Spleen (tissue), 11 donors: ENCODE data around the gene SLCO4A1. TPM values are rescaled to one million over a fixed set of nuclear protein-coding genes. Genes with fewer than 3 reads are reported as not detected.

Experiments
- DNase-seq: peaks from one replicate; pipeline ENCODE4 v3.0.0-alpha.2; 2020
- H3K27ac ChIP-seq, 8 donors: fragments of 200-600 bp; sonication (generic) in 7 of 8; 1 replicate in 4 of 8; 2 replicates in 4 of 8; pipeline versions ENCODE4 v1.5.0 to v1.8.0; 2016 to 2021; ENCODE audit warnings: inconsistent platforms in 4 of 8, mild to moderate bottlenecking in 4 of 8, moderate library complexity in 1 of 8
- H3K27me3 ChIP-seq, 7 donors: fragments of 200-600 bp; sonication (generic) in 6 of 7; replicated peaks in 1 of 7; 1 replicate in 4 of 7; 2 replicates in 3 of 7; pipeline versions ENCODE4 v1.5.0 to v1.8.0; 2016 to 2021; ENCODE audit warnings: inconsistent platforms in 3 of 7, mild to moderate bottlenecking in 1 of 7
- H3K36me3 ChIP-seq, 6 donors: fragments of 200-600 bp; sonication (generic) in 5 of 6; 1 replicate in 4 of 6; 2 replicates in 2 of 6; pipeline versions ENCODE4 v1.5.0 to v1.8.0; 2016 to 2021; ENCODE audit warnings: inconsistent platforms in 2 of 6
- H3K4me1 ChIP-seq, 6 donors: fragments of 200-600 bp; sonication (generic) in 5 of 6; 1 replicate in 3 of 6; 2 replicates in 3 of 6; pipeline versions ENCODE4 v1.5.0 to v1.8.0; 2016 to 2021; ENCODE audit warnings: inconsistent platforms in 3 of 6
- H3K4me3 ChIP-seq, 8 donors: fragments of 200-600 bp; sonication (generic) in 7 of 8; 1 replicate in 4 of 8; 2 replicates in 4 of 8; pipeline versions ENCODE4 v1.5.0 to v1.8.0; 2016 to 2021; ENCODE audit warnings: inconsistent platforms in 4 of 8, mild to moderate bottlenecking in 4 of 8, moderate library complexity in 2 of 8
- H3K9me3 ChIP-seq, 8 donors: fragments of 200-600 bp; sonication (generic) in 7 of 8; 1 replicate in 4 of 8; 2 replicates in 4 of 8; pipeline versions ENCODE4 v1.5.0 to v1.8.0; 2016 to 2021; ENCODE audit warnings: inconsistent platforms in 4 of 8
- CTCF ChIP-seq, 11 experiments: fragments of 200-600 bp in 7 of 11; fragments of 450-650 bp in 4 of 11; sonication (generic) in 4 of 11; IDR thresholded peaks in 8 of 11; conservative IDR thresholded peaks in 3 of 11; 1 replicate in 7 of 11; 2 replicates in 4 of 11; pipeline versions ENCODE4 v1.4.0 to v1.8.0; 2016 to 2021; ENCODE audit warnings: antibody characterized with exemption in 11 of 11, inconsistent platforms in 4 of 11, mild to moderate bottlenecking in 1 of 11
- POLR2A ChIP-seq, 3 donors: fragments of 450-650 bp; IDR thresholded peaks; one replicate each; pipeline ENCODE4 v1.5.1; 2017; ENCODE audit warnings: antibody characterized with exemption in 3 of 3, mild to moderate bottlenecking in 1 of 3
- POLR2AphosphoS5 ChIP-seq, 3 donors: sonication (generic); formaldehyde crosslinking; IDR thresholded peaks; one replicate each; pipeline ENCODE4 v1.5.1; 2017; ENCODE audit warnings: antibody characterized with exemption in 3 of 3
- WGBS, 5 donors: extraction: QIAGEN DNeasy Blood & Tissue Kit in 3 of 5; methylation state at CpG; one replicate each; pipeline versions ENCODE4 v1.1.5 to v1.1.7; 2013 to 2018; 5-methylcytosine and 5-hydroxymethylcytosine counted together
- intact Hi-C: fragments of 100-400 bp; cut with DNase I; formaldehyde crosslinking; loops from one replicate; pipeline ENCODE4 v1.15.0; 2023; ENCODE audit warnings: low total_unique reads
- polyA plus RNA-seq, 3 donors: library from polyadenylated mRNA; stranded (reverse); fragments of 200-250 nt; gene quantifications; one replicate each; pipeline ENCODE4 v1.2.1, GENCODE V29; 2013
- total RNA-seq, 7 donors: library from RNA; depleted of rRNA in 3 of 7; stranded (reverse); fragments of >200 nt in 3 of 7; fragmentation: NEBNext Ultra II Directional in 4 of 7; extraction: Animal tissue kit (Norgen Biotek cat#: 25700) in 4 of 7; gene quantifications; one replicate each; pipeline versions ENCODE4 v1.1.0 to v1.2.1, GENCODE V29; 2016 to 2021
- donor health status: healthy with polysubstance abuse.
- donor health status: DM: no; HTN: no; CAD: no; lungs with moderate emphysema.
- donor health status: DM: no; HTN: no; CAD: no.
- donor health status: Bipolar disorder and iron deficiency.
- donor health status: healthy.
- donor health status: DM: no; HTN: no; CAD: no.
- donor health status: DM: yes; HTN: yes; CAD: no.

The SLCO4A1 gene
- total and polyA plus RNA-seq, 10 donors: 2.9 to 16.3 (median 7.0) TPM

GRCh38 chr20:62651285-62652021, 9.2 kb downstream of the SLCO4A1 start:
- TF ChIP-seq POLR2A (IDR thresholded peaks at IDR 0.05): no peak
- TF ChIP-seq CTCF (IDR thresholded peaks at IDR 0.05 in 8 of 11, conservative IDR thresholded peaks at IDR 0.05 in 3 of 11): no peak
- peak in 2 of 3 donors; percentile 58 to 67 for TF ChIP-seq POLR2AphosphoS5 (IDR thresholded peaks at IDR 0.05)
- Histone ChIP-seq H3K36me3 (peaks cover 0 to 23% (median 0%) of the 10 kb centered on the region in 6 donors), H3K9me3 (no peaks in the 10 kb centered on the region), H3K27me3 (no peaks in the 10 kb centered on the region), H3K4me3 (peak overlapping the region in 6 of 8 donors; percentile 8 to 67 (median 26)), H3K4me1 (peaks cover 31 to 94% (median 59%) of the 10 kb centered on the region in 6 donors), H3K27ac (peak overlapping the region; percentile 43 to 98 (median 95))
- DNase-seq: peak; percentile 92
- intact Hi-C loops: no loop called here
- WGBS, 5 donors: 11 to 19% (median 14%) methylated on average over 14 to 24 of the region's 24 CpGs

- no peaks in the 10 kb centered on the region for H3K9me3 ChIP-seq
- TF ChIP-seq POLR2A (IDR thresholded peaks at IDR 0.05) (peak in 1 of 3 donors; percentile 43), CTCF (IDR thresholded peaks at IDR 0.05 in 8 of 11, conservative IDR thresholded peaks at IDR 0.05 in 3 of 11) (peak in 4 of 11 experiments; percentile 14 to 23 (median 20)), POLR2AphosphoS5 (IDR thresholded peaks at IDR 0.05) (peak; percentile 86 to 97 (median 90))
- intact Hi-C loops: no loop called here
- WGBS, 5 donors: 26 to 43% (median 30%) methylated on average over 20 to 44 of the region's 44 CpGs
- DNase-seq: peak; percentile 95
- H3K36me3 ChIP-seq: peaks cover 0 to 32% (median 0%) of the 10 kb centered on the region in 6 donors
- H3K4me1 ChIP-seq: peaks cover 31 to 86% (median 51%) of the 10 kb centered on the region in 6 donors
- no peaks in the 10 kb centered on the region for H3K27me3 ChIP-seq
- H3K4me3 ChIP-seq: peak overlapping the region in 6 of 8 donors; percentile 15 to 67 (median 26)
- peak overlapping the region; percentile 90 to 98 (median 95) for H3K27ac ChIP-seq
Measured at GRCh38 chr20:62652041-62652893, 10.0 kb downstream of the SLCO4A1 start.

GRCh38 chr20:62652894-62653305, 10.6 kb downstream of the SLCO4A1 start:
- peaks cover 26 to 79% (median 45%) of the 10 kb centered on the region in 6 donors for H3K4me1 ChIP-seq
- DNase-seq: peak; percentile 87
- no peak for TF ChIP-seq POLR2AphosphoS5 (IDR thresholded peaks at IDR 0.05)
- no peak for TF ChIP-seq POLR2A (IDR thresholded peaks at IDR 0.05)
- TF ChIP-seq CTCF (IDR thresholded peaks at IDR 0.05 in 8 of 11, conservative IDR thresholded peaks at IDR 0.05 in 3 of 11): no peak
- H3K9me3 ChIP-seq: no peaks in the 10 kb centered on the region
- WGBS, 5 donors: 77 to 91% (median 86%) methylated on average over 12 to 20 of the region's 20 CpGs
- peaks cover 0 to 38% (median 0%) of the 10 kb centered on the region in 6 donors for H3K36me3 ChIP-seq
- peak overlapping the region in 2 of 8 donors; percentile 20 to 67 for H3K4me3 ChIP-seq
- no peaks in the 10 kb centered on the region for H3K27me3 ChIP-seq
- intact Hi-C loops: no loop called here
- peak overlapping the region; percentile 90 to 98 (median 95) for H3K27ac ChIP-seq
